ENCODE measurements around the gene JAML.

Gene JAML

GRCh38 chr11:118239509-118240205 lies 14.8 kb upstream of the JAML start:
- DNase-seq: no peak

DNA sequence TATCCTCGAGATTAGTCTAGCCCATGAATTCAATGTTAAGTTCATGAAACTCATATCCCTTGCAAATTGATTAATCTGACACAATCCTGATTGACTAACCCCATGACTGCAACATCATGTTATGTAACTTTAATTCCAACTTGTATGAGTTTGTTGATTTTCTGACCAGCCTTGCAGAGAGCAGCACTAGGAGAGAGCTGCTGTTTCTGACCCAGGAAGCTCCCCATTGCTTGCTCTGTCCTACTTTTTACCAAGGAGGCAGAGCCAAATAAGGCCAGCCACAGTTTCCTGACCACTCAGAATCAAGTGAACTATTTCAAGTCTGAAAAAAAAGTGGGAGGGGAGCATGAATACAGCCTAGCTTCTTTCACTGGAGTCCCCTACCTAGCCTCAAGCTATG lies 14.1 kb upstream of the JAML start:
- DNase-seq: peak; percentile 51

- no peak for DNase-seq
Observed at GRCh38 chr11:118238421-118238820, 13.6 kb upstream of the JAML start.

DNA sequence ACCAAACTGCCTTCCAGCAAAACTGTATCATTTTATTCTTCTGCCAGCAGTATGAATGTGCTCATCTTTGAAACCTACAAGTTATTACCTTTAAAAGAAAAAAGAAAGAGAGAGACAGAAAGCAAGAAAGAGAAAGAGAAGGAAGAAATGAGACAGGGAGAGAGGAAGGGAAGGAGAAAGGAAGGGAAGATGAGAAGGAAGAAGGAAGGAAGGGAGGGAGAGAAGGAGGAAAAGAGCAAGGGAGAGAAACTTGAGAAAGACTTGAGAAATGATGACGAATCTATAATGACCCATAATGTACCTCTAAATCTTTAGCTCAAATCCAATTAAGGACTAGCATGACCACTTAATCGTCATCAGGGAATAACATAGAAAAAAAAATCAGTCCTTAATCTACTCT lies 11.4 kb upstream of the JAML start:
- no peak for DNase-seq

DNA sequence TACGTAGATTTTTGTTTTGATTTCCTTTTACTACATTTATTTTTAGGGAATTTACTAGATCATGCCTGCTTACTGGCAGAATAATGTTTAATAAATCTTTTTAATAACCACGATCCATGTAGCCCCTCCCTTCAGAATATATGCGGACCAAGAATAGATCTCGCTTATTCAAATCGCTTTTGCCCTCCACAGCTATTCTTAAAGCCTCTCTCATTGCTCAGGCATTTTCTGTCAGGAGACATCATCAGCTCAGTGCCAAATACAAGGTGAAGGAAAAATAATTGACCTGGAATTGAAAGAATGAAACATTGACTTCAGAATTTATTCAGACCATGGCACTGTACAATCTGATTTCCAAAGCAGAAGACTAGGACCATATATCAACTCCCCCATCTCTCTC lies 10.0 kb upstream of the JAML start:
- no peak for DNase-seq

GRCh38 chr11:118233850-118234249 lies 9.0 kb upstream of the JAML start:
- DNase-seq: no peak

DNA sequence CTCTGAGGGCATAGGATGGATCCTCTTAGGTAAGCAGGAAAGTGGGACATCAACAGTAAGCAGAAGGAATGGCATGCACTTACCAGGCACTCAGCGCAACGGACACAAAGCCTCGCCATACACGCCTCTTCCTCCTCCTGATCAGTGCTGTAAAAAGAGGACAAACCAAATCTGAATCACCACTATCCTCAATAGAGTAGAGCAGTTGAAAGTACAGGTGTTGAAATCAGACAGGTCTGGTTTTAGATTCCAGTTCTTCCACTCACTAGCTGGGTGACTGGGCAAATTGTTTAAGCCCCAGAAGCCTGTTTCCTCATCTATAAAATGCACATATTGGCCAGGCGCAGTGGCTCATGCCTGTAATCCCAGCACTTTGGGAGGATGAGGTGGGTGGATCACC lies 8.6 kb upstream of the JAML start:
- no peak for DNase-seq

DNA sequence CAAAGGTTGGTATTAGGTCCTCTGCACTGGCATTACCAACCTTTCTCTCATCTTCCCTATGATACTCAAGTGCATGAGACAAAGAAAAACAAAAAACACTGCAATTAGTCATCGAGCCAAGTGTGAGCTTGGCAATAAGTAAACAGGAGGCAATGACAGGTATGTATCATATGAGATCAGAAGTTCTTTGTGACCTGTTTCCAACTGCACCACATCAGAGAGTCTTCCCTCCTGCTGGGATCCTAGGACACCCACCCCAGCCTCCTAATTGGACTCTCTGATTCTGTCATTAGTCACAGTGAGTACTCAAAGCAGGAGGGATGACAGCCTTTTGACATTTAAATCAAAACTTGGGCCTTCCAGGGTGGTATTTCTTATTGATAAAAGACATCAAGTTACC lies 7.8 kb upstream of the JAML start:
- peak; percentile 55 for DNase-seq

- no peak for DNase-seq
Observed at GRCh38 chr11:118231461-118231860, 6.7 kb upstream of the JAML start.

GRCh38 chr11:118230088-118230487 lies 5.3 kb upstream of the JAML start:
- DNase-seq: no peak

DNA sequence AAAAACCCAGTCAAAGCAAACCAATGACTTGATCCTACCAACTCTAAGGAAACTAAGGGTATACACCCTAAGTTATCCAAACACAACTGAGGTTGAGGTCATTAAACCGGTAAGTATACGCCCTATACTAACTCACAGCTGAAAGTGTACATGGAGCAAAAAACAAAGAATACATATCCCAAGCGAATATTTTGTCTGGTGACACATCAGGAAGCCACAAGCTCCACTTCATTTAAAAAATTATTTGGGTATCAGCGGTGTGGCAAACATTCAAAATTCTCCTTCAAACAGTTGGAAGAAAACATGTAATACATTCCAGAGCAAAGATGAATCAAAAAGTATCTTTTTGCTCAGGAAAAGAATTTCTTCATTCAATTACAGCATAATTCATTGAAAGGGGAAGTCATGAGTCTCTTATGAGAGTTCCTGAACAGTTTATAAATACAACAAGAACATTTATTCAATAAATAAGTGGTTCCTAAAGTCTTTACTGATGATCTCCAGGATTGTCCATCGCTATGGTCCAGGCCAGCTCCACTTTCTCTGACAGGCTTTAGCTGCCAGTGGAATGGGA lies 4.5 kb upstream of the JAML start:
- DNase-seq: no peak

- peak; percentile 85 for DNase-seq
Observed at GRCh38 chr11:118227865-118228785, 3.3 kb upstream of the JAML start.

- DNase-seq: peak; percentile 70
Observed at GRCh38 chr11:118226781-118227180, 2.0 kb upstream of the JAML start.

- DNase-seq: no peak
Observed at GRCh38 chr11:118226296-118226695, 1.5 kb upstream of the JAML start.

DNA sequence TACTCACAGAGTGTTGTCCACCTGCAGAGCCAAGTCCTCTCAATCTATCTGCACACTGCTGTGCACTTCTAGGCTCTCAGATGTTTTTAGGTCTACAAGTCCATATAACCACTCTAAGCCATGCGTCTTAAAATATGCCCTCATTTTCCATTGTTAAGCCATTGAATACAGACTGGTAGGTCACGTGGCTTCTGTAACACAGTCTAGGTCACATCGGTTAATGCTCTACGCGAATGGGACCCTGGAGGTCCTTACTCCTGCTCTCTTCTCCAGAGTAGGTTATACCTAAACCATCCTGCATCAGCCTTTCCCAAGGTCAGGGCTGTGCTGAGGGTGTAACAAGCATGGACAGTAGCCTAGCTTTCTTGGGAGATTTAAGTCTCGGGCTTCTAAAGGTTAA lies 819 bp downstream of the JAML start:
- DNase-seq: peak; percentile 66

GRCh38 chr11:118223570-118223969 lies 1.2 kb downstream of the JAML start:
- peak; percentile 57 for DNase-seq

DNA sequence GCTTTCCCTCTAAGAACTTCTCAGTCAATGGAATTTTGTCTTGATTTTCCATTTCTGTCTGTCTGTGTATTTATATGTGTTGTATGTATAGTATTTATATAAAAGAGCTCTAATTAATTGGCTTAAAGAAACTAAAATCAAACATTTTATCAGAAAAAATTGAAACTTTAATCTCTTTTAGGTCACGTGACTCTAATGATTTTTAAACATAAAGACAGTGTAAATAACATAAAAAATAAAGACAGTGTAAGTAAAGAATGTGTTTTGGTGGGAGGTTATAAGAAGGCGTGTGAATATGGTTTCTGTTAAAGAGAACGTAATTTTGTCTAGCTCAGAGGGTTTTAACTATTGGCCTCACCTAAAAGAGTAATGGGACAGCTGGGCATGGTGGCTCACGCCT lies 2.4 kb downstream of the JAML start:
- no peak for DNase-seq

DNA sequence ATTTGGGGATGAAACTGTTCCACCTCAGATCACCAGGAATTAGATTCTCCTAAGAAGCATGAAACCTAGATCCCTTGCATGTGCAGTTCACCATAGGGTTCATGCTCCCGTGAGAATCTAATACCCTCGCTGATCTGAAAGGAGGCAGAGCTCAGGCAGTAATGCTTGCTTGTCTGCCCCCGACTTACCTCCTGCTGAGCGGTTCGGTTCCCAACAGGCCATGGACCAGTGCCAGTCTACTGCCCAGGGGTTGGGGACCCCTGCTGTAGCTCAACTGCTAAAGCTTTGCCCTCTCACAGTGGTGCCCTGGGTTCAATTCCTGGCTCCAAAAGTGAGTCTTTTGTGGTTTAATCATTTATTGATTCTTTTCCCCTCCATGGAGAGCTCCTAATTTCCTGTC lies 3.4 kb downstream of the JAML start:
- DNase-seq: no peak

- no peak for DNase-seq
Observed at GRCh38 chr11:118219732-118220131, 5.1 kb downstream of the JAML start.

- no peak for DNase-seq
Observed at GRCh38 chr11:118219244-118219643, 5.6 kb downstream of the JAML start.

DNA sequence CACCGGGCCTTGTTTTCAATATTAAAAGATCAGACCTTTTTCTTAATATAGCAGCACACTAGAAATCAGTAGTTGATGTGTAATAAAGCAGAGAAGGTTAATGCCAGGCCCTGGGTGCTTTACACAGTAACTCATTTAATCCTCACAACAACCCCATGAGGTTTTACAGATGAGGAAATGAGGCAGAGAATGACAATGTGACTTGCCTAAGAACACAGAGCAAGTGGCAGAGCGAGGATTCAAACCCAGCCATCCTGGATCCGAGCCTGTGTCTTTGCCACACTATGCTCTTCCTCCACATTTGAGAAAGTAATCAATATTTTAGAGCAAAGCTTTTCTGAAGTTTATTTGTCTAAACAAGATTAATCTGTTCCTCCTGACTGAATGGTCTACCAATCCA lies 7.2 kb downstream of the JAML start:
- DNase-seq: peak; percentile 76

GRCh38 chr11:118216621-118217481 lies 8.0 kb downstream of the JAML start:
- DNase-seq: peak; percentile 82

- DNase-seq: no peak
Observed at GRCh38 chr11:118215765-118216164, 9.0 kb downstream of the JAML start.

Measured in activated CD4-positive, alpha-beta T cell treated with anti-CD3 and anti-CD28 coated beads, Interleukin-2, Interleukin-6, amounts not matched to agents 100 ng/mL and 50 ng/mL, durations not matched to agents 16 hours and 8 hours (primary cell).